NCI-H748 treated with DMSO at 0.1 percent for 48 hours (cell line): ENCODE results near the gene RIOK3.
"Not testable (repeated sequence)": the region's sequence is repeated elsewhere in the genome, so short reads cannot be mapped to it uniquely, and the experiment has no call there.

Source experiments
- DNase-seq: peaks from one replicate; lab custom pipeline; 2025; lab: John Stamatoyannopoulos, UW

The RIOK3 gene

DNA sequence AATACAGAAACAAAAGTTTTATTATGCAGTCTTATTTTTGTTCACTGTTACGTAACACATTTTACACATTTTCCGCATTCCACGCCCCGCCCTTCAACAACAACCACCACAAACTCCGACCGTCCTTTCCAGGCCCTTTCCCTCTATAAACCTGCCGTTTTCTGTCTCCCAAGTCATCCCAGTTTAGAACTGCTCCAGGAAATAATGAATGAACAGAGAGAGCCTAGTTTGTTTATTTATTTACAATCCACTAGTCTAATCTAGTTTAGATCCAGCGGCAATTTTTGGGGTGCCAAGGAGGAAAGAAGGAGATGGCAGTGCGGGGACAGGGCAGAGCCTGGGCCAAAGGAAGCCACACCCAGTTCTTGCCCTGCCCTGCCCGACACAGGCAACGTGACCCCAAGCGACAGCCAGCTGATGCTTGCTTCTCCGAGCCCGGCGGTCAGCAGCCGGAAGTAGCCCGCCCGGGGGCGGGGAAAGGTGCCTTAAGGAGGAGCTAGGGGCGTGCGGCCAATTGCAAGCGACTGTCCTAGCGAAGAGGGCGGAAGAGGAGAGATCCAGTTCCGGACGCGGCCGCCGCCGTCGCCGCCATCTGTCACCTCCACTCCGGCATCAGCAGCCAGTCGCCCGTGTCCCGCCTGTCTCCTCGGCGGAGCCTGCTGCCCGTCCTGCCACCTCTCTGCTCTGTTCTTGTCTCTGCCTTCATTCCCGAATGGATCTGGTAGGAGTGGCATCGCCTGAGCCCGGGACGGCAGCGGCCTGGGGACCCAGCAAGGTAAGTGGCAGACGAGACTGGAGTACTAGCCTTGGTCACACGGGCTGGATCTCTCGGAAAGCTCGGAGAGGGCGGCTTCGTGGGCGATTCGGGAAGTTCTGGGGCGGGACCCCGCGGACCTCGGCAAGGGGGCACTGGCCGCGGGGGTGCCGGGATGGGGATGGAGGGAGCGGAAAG is at the start of gene RIOK3:
TSS of gene RIOK3 (plus strand) at position 560 of the 952 bp plus-strand sequence. CDS start at position 713, 153 bp downstream.
- DNase-seq = peak; percentile 93

- DNase-seq = no peak
Observed at GRCh38 chr18:23403310-23403709, 49.8 kb upstream of the RIOK3 start.

DNA sequence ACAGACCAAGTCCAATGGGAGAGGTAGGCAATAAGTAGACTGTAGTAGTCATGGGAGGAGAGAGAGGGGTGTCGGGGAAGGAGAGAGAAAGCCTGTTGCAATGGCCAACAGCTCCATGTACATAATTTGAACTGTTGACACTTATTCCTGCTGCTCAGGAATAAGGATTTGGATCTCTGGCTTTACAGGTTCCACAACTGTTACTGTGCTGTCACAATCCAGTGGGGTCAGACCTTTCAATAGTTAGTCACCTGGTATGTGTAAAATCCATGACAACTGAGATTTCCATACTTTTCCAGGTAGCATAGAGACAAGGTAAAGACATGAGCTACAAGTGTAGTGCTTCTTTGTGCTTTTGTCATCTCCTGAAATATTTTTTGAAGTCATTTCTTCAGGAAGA is 47.5 kb upstream of the RIOK3 start:
- no peak for DNase-seq

DNA sequence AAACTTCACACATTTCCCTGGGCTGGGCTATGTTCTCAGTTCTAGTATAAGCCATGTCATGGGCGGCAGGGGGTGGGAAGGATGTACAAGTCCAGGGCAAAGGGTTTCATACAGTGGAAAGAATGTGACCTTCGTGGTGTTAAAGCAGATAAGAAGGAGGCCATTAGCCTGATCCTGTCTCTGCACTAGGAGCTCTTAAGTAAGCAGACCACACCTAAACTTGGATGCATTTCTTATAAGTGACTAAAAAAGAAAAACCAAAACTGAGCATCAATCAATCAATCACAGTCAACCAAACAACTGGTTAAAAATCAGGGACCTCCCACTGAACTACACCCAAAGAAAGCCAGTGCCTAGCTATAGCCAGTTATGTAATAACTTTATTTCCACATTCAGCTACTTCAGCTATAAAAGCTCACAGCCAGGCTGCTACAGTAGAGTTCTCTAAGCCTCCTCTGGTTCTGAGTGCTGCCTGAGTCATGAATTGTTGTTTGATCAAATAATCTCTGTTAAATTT is 46.8 kb upstream of the RIOK3 start:
- no peak for DNase-seq

- DNase-seq = no peak
Observed at GRCh38 chr18:23412351-23412964, 40.6 kb upstream of the RIOK3 start.

DNA sequence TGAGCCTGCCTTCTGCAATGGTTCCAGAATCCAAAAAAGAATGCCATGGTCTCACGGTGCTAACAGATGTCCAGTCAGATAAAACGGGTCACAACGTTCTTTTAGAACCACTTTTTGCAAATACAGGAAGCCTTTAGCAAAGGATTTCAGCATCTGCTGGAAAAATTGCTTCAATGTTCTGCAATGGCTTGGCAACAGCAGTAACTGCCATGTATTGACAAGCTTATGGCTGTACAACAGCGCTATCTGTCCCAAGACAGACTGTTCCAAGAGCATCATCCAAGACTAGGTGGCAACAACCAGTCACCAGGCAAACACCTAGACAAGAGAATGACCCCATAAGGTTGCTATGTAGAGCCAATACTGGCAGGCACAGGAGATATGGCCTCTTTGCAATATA is 37.6 kb upstream of the RIOK3 start:
- no peak for DNase-seq

- no peak for DNase-seq
Observed at GRCh38 chr18:23416298-23416697, 36.8 kb upstream of the RIOK3 start.

GRCh38 chr18:23421277-23421676 is 31.8 kb upstream of the RIOK3 start:
- no peak for DNase-seq

- DNase-seq = no peak
Observed at GRCh38 chr18:23422751-23423418, 30.2 kb upstream of the RIOK3 start.

DNA sequence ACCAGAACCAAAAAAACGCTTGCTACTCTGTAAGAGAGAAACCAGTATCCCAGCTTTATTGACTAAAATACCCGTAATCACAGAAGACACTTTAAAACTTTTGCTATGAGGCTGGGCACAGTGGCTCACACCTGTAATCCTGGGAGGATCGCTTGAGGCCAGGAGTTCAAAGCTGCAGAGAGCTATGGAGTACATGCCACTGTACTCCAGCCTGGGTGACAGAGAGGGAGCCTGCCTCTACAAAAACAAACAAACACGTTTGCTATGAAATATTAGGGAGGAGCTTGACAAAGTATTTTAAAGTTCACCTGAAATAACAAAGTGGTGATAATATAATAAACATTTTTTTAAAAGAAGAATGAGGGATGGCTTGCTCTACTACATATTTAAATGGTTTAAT is 28.5 kb upstream of the RIOK3 start:
- no peak for DNase-seq

DNA sequence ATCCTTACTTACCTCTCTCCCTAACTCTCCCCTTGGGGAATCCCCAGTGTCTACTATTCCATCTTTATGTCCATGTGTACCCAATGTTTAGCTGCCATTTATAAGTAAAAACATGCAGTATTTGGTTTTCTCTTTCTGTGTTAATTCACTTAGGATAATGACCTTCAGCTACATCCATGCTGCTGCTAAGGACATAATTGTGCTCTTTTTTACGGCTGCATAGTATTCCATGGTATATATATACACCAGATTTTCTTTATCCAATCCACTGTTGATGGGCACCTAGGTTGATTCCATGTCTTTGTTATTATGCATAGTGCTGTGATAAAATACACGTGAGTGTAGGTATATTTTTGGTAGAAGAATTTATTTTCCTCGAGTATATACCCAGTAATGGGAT is 24.3 kb upstream of the RIOK3 start:
- DNase-seq = no peak

GRCh38 chr18:23429538-23429937 is 23.5 kb upstream of the RIOK3 start:
- not testable (repeated sequence) for DNase-seq

DNA sequence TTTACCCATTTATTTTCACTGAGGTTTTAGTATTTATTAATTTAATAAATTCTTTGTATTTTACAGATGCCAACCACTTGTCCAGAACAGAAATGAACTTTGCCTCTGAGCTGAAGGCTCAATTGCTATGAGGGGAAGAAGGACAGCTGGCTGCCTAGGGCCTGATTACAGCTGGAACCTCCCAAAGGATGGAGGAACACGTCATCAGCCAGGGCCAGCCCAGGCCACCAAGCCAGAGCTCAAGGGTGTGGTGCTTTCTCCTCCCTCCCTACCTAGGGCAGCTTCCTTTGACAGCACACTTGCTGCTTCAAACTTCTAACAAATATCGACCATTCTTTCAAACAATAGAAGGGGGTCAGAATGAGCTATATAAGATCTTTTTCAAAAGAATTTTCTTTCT is 19.7 kb upstream of the RIOK3 start:
- DNase-seq = no peak

- peak; percentile 80 for DNase-seq
Observed at GRCh38 chr18:23437357-23438045, 15.6 kb upstream of the RIOK3 start.

GRCh38 chr18:23438046-23438377 is 15.1 kb upstream of the RIOK3 start:
- peak; percentile 36 for DNase-seq

DNA sequence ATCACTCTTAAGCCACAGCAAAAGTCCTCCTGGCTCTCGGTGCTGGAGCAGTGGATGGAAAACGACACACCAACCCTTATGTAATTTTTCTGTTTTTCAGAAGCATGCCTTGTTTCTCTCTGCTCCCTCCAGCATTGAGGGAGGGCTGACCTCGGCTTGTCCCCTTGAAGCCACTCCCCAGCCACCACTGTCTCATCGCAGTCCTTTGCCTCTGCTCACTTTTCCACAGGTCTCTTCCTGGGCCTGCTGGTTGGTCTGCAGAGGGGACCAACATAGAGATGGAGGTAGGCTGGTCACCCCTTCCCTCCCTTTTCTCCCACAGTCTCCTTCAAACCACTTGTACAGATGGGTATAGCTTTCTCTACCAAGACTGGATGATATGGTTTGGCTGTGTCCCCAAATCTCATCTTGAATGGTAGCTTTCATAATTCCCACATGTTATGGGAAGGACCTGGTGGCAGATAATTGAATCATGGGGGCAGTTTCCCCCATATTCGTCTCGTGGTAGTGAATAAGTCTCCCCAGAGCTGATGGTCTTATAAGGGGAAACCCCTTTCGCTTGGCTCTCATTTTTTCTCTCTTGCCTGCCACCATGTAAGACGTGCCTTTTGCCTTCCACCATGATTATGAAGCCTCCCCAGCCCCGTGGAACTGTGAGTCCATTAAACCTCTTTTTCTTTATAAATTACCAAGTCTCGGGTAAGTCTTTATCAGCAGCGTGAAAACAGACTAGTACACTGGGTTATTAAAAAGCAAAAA is 14.3 kb upstream of the RIOK3 start:
- no peak for DNase-seq

DNA sequence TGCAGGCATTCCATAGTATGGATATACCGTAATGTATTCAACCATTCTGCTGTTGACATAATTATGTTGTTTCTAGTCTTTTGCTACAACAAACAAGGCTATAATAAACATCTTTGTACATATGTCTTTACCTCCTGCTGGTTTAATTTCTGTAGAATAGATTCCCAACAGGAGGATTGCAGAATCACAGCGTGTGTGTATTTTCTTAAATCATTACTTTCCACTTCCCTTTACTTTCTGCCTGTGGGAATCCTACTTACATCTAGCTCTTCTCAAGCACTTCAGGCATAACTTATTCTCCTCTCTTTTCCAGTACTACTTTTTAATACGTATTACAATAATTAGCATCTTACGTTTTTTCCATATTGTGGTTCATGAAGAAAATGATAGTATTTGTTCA is 13.0 kb upstream of the RIOK3 start:
- no peak for DNase-seq

- DNase-seq = no peak
Observed at GRCh38 chr18:23442958-23443357, 10.1 kb upstream of the RIOK3 start.

- no peak for DNase-seq
Observed at GRCh38 chr18:23448291-23448690, 4.8 kb upstream of the RIOK3 start.

GRCh38 chr18:23450022-23450421 is 3.1 kb upstream of the RIOK3 start:
- no peak for DNase-seq

DNA sequence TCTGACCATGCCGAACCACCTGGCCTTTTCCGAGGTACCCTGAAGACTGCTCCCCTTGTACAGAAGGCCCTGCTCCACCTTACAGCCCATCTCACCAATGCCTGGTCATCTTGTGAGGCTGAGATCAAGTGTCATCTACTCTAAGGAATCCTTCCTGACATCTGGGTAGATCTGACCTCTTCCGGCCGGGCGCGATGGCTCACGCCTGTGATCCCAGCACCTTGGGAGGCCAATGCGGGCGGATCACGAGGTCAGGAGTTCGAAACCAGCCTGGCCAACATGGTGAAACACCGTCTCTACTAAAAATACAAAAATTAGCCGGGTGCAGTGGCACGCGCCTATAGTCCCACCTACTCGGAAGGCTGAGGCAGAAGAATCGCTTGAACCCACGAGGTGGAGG is 2.1 kb upstream of the RIOK3 start:
- DNase-seq = no peak
